HG02678 (cell line): ENCODE measurements around the gene PINLYP.

ENCODE experiments used
- ATAC-seq: cut with Tn5 transposase; IDR thresholded peaks from one replicate; pipeline ENCODE4 v1.9.1; 2021; ENCODE audit warnings: mild to moderate bottlenecking, moderate library complexity; ENCODE audit not compliant: unreplicated experiment

PINLYP gene

DNA sequence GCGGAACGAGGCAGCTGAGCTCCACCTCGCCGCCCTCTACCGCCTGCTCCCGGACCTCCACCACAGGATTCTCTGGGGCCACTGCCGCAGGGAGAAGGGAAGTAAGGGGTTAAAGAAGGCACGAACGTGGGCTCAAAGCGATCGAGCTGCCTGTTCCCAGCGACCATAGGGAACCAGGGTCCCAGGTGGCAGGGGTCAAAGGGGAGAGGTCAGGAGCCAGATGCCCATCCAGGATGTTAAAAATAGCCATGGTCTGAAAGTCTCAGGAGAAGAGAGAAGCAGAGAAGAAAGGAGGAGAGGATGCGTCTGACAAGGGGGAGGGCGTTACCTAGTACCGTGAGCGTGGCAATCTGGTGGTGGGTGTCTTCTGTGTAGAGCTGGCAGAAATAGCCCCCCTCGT, 51.2 kb downstream of the PINLYP start:
- ATAC-seq: no peak

DNA sequence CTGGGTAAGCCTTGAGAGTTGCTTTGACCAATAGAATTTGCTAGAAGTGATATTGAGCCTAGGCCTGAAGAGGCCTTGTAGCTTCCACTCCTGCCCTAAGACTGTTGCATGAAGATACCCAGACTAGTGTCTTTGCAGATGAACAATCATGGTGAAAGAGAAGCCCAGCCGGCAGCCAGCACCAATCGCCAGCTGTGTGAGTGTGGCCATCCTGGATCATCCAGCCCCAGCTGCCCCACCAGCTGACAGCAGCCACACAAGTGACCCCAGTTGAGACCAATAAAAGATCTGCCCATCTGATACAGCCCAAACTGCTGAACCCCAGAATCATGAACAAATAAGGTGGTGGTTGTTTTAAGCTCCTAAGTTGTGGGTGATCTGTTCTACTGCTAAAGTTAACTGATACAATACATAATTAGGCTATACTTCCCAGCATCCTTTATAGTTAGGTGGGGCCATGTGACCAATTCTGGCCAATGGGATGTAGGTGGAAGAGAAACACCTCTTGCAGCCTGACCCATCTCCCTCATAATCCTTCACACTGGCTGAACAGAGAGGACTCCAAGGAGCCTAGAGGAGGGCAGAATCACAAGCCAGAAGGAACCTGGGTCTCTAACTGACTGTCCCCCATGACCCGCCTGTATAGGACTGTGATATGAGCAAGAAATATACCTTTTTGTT, 53.2 kb downstream of the PINLYP start:
- no peak for ATAC-seq

DNA sequence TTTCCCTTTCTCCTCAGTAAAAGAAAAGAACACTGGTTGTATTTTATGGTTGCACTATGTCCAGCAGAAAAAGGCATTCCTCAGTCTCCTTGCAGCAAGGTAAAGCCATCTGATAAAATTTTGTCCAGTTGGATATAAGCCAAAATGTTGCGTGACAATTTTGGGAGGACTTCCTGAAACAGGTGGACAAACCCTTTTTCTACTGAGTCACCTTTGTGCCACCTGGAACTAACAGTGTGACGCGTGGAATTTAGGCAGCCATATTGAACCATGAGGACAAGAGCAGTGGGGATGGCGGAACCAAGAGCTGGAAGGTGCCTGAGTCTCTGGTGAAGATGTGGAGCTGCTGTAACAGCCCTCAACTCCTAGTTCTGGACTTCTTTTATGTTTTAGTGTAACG, 55.9 kb downstream of the PINLYP start:
- ATAC-seq: no peak
